HUES64 (cell line): Measurements from ENCODE around the gene GEMIN5.
A peak's percentile ranks its signal among the peaks of the same experiment; 100 is the strongest.

Source experiments
- H3K27ac ChIP-seq: 2 replicates; pipeline ENCODE4 v1.7.0; 2013; ENCODE audit warnings: low read depth, low read length, inconsistent platforms
- H3K27me3 ChIP-seq: 2 replicates; pipeline ENCODE4 v1.6.1; 2013; ENCODE audit warnings: mild to moderate bottlenecking, low read length; ENCODE audit not compliant: insufficient read depth
- H3K36me3 ChIP-seq: 2 replicates; pipeline ENCODE4 v1.6.1; 2013; ENCODE audit warnings: mild to moderate bottlenecking, low read length; ENCODE audit not compliant: insufficient read depth
- H3K4me1 ChIP-seq: 2 replicates; pipeline ENCODE4 v1.6.1; 2013; ENCODE audit warnings: mild to moderate bottlenecking, low read length, moderate library complexity; ENCODE audit not compliant: insufficient read depth
- H3K4me3 ChIP-seq: 2 replicates; pipeline ENCODE4 v1.5.1; 2013; ENCODE audit warnings: mild to moderate bottlenecking, low read length, moderate library complexity
- H3K9ac ChIP-seq: 2 replicates; pipeline ENCODE4 v1.6.1; 2013; ENCODE audit warnings: mild to moderate bottlenecking, low read depth, low read length
- H3K9me3 ChIP-seq: 2 replicates; pipeline ENCODE4 v1.6.1; 2013; ENCODE audit warnings: low read depth, low read length; ENCODE audit not compliant: insufficient read depth
- WGBS: fragments of 150-250, 120-280 bp; methylation state at CpG from one replicate; pipeline ENCODE4 v1.1.7; 2013; ENCODE audit warnings: missing lambda C conversion rate; 5-methylcytosine and 5-hydroxymethylcytosine counted together

GEMIN5 gene

DNA sequence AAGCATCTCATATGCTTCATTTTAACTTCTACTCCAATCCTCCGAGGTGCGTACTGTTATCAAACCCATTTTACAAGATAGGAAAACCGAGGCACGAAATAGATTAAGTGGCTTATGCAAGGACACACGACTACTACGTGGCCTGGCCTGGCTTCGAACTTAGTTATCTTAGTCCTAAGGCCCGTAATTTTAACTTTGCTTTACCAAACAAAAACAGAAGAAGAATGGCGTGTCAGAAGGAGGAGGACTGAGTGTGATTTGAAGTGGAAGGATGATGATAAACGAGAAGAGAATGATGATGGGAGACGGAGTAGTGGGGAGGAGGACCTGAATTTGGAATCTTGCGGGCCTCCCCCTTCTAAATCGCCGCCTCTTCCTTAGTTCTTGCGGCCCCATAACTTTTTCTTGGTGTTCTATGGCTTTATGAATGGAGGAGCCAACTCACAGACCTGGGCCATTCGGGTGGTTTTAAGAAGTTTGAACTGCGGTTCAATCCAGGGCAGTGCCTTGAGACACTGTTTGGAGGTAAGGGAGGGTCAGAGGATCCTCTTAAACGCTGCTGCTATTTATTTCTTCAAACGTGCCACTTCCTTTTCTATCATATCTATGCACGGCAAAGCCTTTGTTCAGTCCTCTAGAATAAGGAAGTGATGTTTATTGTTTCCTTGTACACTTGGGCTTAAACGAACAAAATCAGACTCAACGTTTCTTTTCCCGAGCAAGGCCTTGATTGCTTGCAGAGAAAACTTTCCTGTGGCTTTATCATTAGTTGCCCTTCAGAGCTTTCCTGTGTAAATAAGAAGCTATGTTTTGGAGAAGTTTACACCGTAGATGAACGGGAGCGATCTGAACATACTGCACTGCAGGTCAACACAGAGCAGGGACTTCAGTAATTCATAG, 78.8 kb downstream of the GEMIN5 start:
- WGBS: 15% methylated on average over 24 of the region's 26 CpGs
- peaks cover 16% of the 10 kb centered on the region for H3K36me3 ChIP-seq
- peak overlapping the region; percentile 92 for H3K9ac ChIP-seq
- no peaks in the 10 kb centered on the region for H3K9me3 ChIP-seq
- H3K27me3 ChIP-seq: no peaks in the 10 kb centered on the region
- peak overlapping the region; percentile 96; the same call in 1 of the 2 replicates for H3K27ac ChIP-seq
- H3K4me3 ChIP-seq: peak overlapping the region; percentile 91
- H3K4me1 ChIP-seq: peaks cover 13% of the 10 kb centered on the region; the same call in 1 of the 2 replicates

GRCh38 chr5:154858297-154858971, 79.6 kb downstream of the GEMIN5 start, which contains the start of gene CNOT8:
Gene CNOT8, plus strand, starts transcription at chr5:154858627. Its CDS starts 4,652 bp downstream, at chr5:154863279.
- H3K4me3 ChIP-seq: peak within 1 kb of the TSS; percentile 91
- H3K36me3 ChIP-seq: peaks cover 10% of the 10 kb centered on the region
- H3K27me3 ChIP-seq: no peaks in the 10 kb centered on the region
- H3K9me3 ChIP-seq: no peaks in the 10 kb centered on the region
- H3K9ac ChIP-seq: peak within 1 kb of the TSS; percentile 92
- under 1% methylated on average over 65 of the region's 65 CpGs for WGBS
- peaks cover 13% of the 10 kb centered on the region; the same call in 1 of the 2 replicates for H3K4me1 ChIP-seq
- peak within 1 kb of the TSS; percentile 96 for H3K27ac ChIP-seq

- H3K9me3 ChIP-seq: no peaks in the 10 kb centered on the region
- H3K36me3 ChIP-seq: peaks cover 2% of the 10 kb centered on the region; the same call in 1 of the 2 replicates
- no peaks in the 10 kb centered on the region for H3K27me3 ChIP-seq
- WGBS: under 1% methylated on average over 58 of the region's 59 CpGs
- H3K4me3 ChIP-seq: peak overlapping the region; percentile 91
- peak overlapping the region; percentile 96 for H3K27ac ChIP-seq
- H3K9ac ChIP-seq: peak overlapping the region; percentile 92
- H3K4me1 ChIP-seq: peaks cover 13% of the 10 kb centered on the region; the same call in 1 of the 2 replicates
Measured at GRCh38 chr5:154857530-154858296, 80.3 kb downstream of the GEMIN5 start.

DNA sequence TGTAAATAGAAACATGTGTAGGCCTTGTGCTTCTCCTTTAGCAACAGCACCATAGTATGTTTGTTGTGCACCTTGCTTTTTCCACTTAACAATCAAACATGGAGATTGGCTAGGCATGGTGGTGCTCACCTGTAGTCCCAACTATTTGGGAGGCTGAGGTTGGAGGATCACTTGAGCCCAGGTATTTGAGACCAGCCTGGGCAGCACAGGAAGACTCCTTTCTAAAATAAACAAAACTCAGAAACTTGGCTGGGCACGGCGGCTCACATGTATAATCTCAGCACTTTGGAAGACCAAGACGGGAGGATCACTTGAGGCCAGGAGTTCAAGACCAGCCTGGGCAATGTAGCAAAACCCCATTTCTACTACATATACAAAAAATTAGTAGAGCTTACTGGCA, 86.7 kb downstream of the GEMIN5 start:
- H3K4me1 ChIP-seq: peaks cover 14% of the 10 kb centered on the region
- H3K27me3 ChIP-seq: no peaks in the 10 kb centered on the region
- no peaks in the 10 kb centered on the region for H3K9me3 ChIP-seq
- no peaks in the 10 kb centered on the region for H3K36me3 ChIP-seq
- no peak overlapping the region; the same call in 1 of the 2 replicates for H3K4me3 ChIP-seq
- WGBS: 97% methylated on average over 3 of the region's 3 CpGs
- no peak overlapping the region for H3K9ac ChIP-seq
- no peak overlapping the region for H3K27ac ChIP-seq

- Histone ChIP-seq H3K36me3 (no peaks in the 10 kb centered on the region), H3K4me3 (peak within 1 kb of the TSS; percentile 66), H3K9ac (peak within 1 kb of the TSS; percentile 74), H3K27me3 (no peaks in the 10 kb centered on the region), H3K4me1 (peaks cover 14% of the 10 kb centered on the region), H3K9me3 (no peaks in the 10 kb centered on the region), H3K27ac (peak within 1 kb of the TSS; percentile 56; the same call in 1 of the 2 replicates)
- WGBS: 14% methylated on average over 11 of the region's 11 CpGs
Measured at GRCh38 chr5:154850255-154851062, 87.6 kb downstream of the GEMIN5 start, which contains the start of gene FAXDC2. Gene FAXDC2, minus strand, starts transcription at chr5:154850603. Its CDS starts 12,425 bp downstream, at chr5:154838178.

- Histone ChIP-seq H3K27me3 (no peaks in the 10 kb centered on the region), H3K9ac (peak overlapping the region; percentile 74), H3K9me3 (no peaks in the 10 kb centered on the region), H3K4me3 (peak overlapping the region; percentile 66), H3K36me3 (no peaks in the 10 kb centered on the region), H3K27ac (peak overlapping the region; percentile 56; the same call in 1 of the 2 replicates), H3K4me1 (peaks cover 14% of the 10 kb centered on the region)
- 78% methylated on average over 2 of the region's 2 CpGs for WGBS
Measured at GRCh38 chr5:154849791-154850201, 88.2 kb downstream of the GEMIN5 start.

- H3K9me3 ChIP-seq: no peaks in the 10 kb centered on the region
- no peaks in the 10 kb centered on the region for H3K36me3 ChIP-seq
- no peak overlapping the region for H3K27ac ChIP-seq
- 94% methylated on average over 5 of the region's 6 CpGs for WGBS
- no peaks in the 10 kb centered on the region for H3K27me3 ChIP-seq
- H3K9ac ChIP-seq: no peak overlapping the region
- peaks cover 14% of the 10 kb centered on the region for H3K4me1 ChIP-seq
- H3K4me3 ChIP-seq: peak overlapping the region; percentile 66; the same call in 1 of the 2 replicates
Measured at GRCh38 chr5:154849264-154849785, 88.7 kb downstream of the GEMIN5 start.

- H3K27ac ChIP-seq: no peak overlapping the region
- 90% methylated on average over 5 of the region's 5 CpGs for WGBS
- H3K36me3 ChIP-seq: no peaks in the 10 kb centered on the region
Measured at GRCh38 chr5:154844809-154845208, 93.2 kb downstream of the GEMIN5 start.

DNA sequence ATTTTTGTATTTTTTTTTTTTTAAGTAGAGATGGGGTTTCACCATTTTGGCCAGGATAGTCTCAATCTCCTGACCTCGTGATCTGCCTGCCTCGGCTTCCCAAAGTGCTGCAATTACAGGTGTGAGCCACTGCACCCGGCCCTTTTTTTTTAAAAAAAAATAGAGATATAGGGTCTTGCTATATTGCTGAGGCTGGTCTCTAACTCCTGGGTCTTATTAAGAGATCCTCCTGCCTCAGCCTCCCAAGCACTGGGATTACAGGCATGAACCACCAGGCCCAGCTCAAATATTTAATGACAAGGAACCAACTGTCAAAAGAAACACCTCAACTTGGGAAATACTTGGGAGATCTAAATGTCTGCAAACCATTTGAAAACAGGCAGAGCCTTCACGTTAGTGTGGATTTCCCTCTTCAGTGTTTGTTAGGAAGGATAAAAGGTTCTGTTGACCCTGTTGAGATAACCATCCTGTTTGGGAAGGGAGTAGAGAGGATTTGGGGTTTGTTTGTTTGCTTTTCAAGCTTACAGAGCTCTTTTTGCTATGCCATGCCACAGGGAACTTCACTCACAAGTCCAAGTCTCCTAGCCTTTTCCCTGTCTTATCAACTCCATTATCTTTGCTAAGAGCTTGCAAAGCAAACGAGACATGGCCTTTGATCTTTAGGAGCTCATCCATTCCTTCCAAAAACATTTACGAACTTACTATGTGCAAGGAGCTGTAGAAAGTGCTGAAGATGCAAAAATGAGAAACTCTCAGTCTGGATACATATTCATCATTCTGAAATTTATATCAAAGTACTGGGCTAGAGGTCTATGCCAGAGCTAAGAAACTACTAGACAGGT, 95.1 kb downstream of the GEMIN5 start:
- no peaks in the 10 kb centered on the region for H3K9me3 ChIP-seq
- H3K4me1 ChIP-seq: no peaks in the 10 kb centered on the region
- no peak overlapping the region for H3K4me3 ChIP-seq
- H3K27me3 ChIP-seq: no peaks in the 10 kb centered on the region
- H3K27ac ChIP-seq: no peak overlapping the region
- no peaks in the 10 kb centered on the region for H3K36me3 ChIP-seq
- no peak overlapping the region for H3K9ac ChIP-seq
- 87% methylated on average over 6 of the region's 6 CpGs for WGBS

More at GRCh38 chr5:154844809-154845208, 93.2 kb downstream of the GEMIN5 start:
- H3K4me3 ChIP-seq: no peak overlapping the region
- no peaks in the 10 kb centered on the region for H3K27me3 ChIP-seq
- peaks cover 3% of the 10 kb centered on the region; the same call in 1 of the 2 replicates for H3K4me1 ChIP-seq
- no peaks in the 10 kb centered on the region for H3K9me3 ChIP-seq
- H3K9ac ChIP-seq: no peak overlapping the region
